NOMO-1 (cell line): Measurements from ENCODE around the gene ADCY1.

Experiments used
- DNase-seq, 2 experiments: peaks; one replicate each; lab custom pipeline; 2025; ENCODE audit not compliant: unreplicated experiment in 2 of 2; lab: John Stamatoyannopoulos, UW

Gene ADCY1

DNA sequence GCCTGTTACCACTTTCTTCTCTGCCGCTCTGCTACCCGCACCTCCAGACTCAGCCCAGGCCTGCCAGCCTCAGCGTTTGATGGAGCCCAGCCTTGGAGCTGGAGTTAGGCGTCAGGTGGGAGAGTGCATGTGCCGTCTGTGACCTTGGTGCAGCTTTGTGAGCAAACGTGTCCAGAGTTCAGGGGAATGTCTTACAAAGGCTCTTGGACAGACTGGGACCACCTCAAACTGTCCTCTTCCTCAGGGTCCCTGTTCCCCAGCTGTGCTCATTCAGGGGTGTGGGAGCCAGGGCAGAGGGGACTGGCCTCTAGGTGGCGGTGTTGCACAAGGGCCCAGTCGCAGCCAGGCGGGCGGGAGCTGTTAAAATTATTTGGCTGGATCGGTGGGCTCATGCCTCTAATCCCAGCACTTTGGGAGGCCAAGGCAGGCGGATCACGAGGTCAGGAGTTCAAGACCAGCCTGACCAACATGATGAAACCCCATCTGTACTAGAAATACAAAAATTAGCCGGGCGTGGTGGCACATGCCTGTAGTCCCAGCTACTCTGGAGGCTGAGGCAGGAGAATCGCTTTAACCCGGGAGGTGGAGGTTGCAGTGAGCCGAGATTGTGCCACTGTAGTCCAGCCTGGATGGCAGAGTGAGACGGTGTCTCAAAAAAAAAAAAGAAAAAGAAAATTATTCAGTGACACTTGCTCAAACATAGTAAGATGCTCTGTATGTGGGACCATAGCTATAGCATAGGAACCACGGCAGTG, 89.2 kb downstream of the ADCY1 start:
- no peak for DNase-seq

DNA sequence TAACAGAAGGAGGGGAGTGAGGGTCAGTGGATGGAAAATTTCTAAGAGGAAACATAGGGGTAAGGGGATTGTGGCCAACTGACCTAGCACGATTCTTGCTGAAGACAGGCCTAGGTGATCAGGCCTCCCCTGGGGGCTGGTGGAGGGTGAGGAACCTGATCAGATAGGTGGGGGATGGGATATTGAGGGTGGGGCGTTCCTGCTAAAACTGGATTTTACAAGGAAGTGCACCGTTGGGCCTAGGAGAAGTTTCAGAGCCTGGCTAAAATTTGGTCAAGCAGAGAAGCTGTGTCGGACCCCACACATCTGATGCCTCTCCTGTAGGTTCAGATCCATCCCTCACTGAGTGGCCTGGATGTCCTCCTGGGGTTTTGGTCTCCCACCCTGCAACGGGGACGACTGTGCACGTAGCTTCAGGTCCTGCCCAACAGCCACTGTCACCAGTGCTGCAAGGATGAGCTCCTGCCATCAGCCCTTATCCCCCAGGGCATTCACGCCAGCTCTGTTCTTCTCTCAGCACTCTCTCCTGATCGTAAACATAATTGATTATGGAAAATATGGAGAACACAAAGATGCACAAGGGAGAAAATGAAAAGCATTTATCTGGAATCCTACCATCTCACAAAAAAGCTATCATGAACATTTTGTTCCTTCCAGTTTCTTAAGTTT, 89.9 kb downstream of the ADCY1 start:
- no peak for DNase-seq

DNA sequence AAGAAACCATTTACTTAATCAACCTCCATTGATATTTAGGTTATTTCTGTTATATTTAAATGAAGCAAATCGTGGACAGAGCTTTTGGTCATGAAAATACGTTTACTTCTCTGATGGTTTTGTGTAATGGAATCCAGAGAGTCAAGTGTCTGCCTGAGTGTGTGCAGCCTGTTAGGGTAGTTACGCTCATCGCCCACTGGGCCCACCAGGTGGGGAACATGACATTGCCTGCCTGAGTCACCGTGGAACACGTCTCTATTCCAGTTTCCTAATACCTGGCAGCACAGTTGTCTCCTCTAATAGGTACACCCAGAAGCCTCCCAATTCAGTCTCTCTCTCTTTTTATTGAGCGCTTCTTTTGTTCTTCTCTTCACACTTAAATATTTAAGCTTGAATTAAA, 91.0 kb downstream of the ADCY1 start:
- DNase-seq = no peak

DNA sequence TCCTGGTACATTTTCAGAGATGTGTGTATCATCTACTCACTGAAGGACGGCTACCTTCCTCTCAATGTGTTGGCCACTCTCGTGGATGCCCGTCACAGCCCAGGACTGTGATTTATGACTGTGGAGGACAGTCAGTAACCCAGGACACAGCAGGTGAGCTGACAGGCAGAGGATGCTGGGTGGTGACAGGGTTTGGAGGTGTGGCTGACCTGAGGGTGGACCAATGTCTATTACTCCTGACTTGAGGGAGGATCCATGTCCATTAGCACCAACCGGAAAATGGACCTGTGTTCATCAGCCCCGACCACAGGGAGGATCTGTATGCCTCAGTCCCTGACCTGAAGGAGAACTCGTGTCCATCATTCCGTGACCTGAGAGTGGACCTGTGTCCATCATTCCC, 96.1 kb downstream of the ADCY1 start:
- DNase-seq = no peak

DNA sequence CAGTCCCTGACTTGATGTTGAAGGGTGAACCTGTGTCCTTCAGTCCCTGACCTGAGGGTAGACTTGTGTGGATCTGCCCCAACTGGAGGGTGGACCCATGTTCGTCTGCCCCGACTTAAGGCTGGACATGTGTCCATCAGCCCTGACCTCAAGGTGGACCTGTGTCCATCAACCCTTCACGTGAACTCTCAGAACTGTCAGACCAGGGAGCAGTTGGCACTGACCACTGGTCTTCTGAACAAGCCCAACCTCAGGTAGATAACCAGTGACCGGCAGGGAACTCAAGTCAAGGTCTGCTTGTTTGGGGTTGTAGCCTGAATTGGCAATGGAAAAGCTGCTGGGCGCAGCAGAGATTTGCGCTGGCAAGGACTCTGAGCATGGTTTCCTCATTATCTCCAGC, 96.5 kb downstream of the ADCY1 start:
- DNase-seq = no peak

DNA sequence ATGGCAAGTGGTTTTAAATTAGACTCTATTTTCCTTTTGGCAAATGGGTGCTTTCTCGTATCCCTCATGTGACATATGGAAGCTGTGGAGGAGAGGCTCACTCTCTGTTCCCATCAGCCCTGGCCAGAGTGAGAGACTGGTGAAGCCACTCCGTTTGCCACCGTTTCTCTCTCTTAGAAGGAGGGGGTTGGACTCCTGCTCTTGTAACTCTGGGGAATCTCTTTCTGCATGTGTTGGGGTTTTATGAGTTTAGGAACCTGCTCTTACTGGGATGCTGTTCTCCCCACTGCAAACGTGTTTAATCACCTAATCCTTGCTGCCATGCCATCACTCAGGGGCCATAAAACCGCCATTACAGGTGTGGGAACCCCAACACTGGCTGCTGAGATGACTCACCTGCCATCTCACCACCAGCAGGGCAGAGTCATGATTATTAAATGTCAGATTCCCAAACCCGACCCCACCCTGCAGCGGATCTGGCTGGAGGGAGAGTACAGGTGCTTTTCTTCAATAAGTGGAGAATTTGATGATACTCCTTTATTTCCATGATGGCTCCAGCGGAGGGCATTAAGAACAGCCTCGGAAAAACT, 103.2 kb downstream of the ADCY1 start:
- DNase-seq = no peak

DNA sequence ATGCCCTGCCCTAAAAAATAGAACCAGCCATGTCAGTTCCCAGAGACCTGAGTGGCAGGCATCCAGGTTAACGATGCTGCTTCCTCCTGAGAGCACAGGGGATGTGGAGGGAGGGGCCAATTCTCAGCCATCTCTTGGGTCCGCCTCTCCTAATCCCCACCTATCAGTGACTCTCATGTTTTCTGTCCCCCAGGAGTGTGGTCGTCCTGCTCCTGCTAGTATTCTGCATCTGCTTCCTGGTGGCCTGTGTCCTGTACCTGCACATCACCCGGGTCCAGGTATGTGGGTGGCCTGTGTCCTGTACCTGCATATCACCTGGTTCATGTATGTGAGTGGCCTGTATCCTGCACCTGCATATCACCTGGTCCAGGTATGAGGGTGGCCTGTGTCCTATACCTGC, 105.3 kb downstream of the ADCY1 start:
- no peak for DNase-seq

DNA sequence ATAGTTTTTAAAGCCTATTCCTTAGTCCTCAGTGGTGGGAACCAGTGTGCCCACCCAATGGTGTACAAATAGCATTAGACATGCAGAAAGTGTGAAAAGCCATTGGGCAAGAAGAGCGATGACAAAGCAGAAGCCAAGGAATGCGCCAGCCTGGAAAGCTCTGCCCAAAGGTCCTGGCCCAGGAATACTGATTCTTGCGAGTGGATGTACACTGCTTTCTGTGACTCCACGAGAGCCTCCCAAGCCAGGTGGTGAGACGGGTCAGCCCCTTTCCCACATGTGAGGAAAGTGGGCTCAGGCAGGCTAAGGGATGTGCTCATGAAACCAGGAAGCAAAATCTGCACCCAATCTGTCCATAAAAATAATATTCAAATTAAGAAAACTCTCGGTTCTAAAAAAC, 106.6 kb downstream of the ADCY1 start:
- no peak for DNase-seq

DNA sequence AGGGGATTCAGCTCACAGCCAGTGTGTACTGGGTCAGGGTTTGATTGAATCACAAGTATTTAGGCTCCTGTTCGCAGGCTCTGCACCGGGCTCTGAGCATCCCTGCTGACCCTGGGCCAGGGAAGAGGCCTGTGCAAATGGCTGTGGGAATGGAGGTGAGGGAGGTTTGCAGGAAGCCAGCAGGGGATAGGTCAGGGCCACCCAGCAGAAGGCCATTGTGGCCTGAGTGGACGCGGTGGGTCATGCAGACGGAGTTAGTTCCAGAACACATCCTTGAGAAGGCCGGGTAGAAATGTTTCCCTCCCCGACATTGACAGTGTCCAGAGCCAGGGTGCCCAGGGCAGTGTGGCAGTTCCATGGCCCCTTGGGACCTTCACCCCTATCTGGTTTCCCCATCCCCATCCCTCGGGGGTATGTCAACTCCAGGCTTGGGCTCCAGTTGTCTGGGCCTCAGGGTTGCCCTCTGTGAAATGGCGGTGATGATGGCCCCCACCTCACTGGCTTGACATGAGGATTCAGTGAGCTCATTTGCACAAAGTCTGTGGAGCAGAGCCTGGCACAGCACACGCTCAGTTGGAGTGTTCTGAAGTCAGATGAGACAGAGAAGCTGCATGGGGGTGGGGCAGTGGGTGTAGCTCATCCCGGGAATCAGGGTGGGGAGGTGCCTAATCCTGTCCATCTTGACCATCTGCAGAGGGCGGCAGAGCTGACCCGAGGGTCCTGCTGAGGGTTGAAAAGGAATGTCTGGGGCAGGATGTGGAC, 107.6 kb downstream of the ADCY1 start:
- DNase-seq = no peak

DNA sequence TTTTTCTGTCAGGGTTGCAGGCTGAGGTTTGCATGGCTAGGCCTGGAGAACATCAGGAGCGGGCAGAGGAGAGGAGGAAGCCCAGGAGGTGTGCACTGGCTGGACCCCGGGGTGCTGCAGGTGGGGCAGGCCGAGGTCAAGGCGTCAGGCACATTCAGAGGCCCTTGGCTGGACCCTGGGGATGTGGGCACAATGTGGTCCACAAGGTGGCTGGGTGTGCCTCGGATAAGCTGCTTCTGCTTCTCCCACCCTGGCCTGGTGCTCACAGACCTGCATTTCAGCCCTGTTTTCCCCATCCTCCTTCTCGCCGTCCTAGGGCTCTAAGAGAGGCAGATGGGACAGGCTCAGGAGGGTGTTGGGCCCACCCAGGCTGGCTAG, 108.2 kb downstream of the ADCY1 start:
- DNase-seq = no peak

DNA sequence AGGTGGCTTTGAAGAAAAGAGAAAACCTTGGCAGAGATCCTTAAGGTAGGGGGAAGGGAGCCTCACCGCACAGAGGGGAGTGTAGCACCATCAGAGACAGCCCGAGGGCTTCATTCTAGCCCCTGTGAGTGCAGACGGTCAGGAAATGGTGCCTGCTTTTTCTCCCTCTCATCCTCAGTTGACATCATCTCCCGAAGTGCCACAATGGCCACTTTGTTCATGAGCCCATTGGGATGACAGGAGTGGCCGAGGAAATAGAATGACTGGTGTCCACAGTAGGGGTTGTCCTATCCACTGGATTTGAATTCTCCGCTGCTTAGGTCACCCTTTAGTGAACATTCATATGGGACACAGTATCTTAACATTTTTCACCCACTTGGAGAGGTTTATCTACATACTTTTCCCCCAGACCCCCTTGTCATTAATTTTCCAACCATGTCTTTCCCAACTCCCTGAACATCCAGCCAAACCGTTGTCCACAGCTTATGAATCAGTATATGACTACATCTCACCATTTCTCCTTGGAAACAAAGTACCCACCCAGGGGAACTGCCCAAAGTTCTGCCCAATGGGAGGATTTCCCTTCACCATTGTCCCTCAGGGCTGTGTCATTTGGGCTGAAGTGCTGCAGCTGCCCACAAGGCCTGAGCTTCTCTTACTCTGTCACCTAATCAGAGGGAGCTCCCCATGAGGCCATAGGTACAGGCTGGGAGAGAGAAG, 108.8 kb downstream of the ADCY1 start:
- no peak for DNase-seq

DNA sequence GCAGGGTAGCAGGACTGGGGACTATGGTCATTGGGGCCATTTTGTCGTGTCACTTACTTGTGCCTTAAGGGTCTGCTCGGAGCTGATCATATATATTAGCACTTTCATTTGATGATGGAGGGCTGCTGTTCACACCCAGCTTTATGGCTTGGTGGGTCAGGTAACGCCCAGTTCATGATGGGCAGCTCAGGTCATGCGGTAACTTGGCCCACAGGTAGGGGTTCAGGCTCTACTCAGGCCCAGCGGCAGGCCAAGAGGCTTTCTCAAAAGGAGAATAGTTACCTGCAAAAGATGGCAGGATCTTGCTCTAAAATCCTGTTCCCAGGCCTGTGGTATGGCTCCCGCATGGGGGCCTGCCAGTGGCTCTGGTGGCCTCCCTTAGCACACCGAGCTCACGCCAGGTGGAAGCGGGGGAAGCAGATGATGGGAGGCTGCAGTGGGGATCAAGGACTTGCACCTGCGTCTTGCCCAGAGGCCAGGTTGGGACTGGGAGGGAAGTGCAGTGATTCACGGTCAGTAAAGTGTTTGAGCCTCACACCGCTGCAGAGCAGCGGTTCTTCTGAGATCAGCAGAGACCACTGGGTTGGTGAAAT, 109.5 kb downstream of the ADCY1 start:
- no peak for DNase-seq

DNA sequence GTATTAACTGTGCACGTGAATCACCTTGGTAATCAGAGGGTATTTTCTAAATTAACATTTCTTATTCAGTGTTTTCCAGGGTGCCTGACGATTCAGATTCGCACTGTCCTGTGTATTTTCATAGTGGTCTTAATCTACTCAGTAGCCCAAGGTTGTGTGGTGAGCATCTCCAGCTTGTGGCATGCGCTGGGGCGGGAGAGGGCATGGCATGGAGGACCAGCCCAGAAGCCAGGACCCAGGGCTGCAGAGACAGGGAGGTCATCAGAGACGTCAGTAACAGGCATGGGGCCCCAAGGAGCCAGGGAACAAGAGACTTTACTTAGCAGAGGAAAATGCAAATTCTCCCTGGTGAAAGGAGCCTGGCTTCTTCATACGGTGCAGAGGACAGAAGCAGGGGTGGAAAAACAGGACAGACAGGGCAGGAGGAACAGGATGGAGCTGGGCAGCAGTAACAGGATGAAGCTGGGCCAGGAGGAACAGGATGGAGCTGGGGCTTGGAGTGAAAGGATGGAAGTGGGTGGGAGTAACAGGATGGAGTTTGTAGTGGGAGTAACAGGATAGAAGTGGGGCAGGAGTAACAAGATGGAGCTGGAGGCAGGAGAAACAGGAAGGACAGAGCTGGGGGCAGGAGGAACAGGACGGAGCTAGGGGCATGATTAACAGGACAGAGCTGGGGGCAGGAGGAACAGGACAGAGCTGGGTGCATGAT, 110.9 kb downstream of the ADCY1 start:
- no peak for DNase-seq

DNA sequence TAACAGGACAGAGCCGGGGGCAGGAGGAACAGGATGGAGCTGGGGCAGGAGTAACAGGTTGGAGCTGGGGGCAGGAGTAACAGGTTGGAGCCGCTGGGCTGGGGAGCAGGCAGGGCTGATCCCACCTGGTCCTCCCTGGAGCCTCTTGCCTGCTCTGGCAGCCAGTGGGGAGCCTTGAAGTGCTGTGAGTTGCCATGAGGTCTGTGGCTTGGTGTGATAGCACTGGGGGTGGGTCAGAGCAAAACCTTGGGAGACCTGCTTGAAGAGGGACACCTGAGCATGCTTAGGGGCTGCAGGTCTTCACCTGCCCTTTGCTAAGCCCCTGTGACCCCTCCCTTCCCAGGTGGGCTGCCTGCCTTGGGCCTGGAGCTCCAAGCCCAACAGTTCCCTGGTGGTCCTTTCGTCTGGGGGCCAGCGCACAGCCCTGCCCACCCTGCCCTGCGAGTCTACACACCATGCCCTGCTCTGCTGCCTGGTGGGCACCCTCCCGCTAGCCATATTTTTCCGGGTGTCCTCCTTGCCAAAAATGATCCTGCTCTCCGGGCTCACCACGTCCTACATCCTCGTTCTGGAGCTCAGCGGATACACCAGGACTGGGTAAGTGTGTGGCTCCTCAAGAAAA, 111.6 kb downstream of the ADCY1 start:
- DNase-seq = no peak

DNA sequence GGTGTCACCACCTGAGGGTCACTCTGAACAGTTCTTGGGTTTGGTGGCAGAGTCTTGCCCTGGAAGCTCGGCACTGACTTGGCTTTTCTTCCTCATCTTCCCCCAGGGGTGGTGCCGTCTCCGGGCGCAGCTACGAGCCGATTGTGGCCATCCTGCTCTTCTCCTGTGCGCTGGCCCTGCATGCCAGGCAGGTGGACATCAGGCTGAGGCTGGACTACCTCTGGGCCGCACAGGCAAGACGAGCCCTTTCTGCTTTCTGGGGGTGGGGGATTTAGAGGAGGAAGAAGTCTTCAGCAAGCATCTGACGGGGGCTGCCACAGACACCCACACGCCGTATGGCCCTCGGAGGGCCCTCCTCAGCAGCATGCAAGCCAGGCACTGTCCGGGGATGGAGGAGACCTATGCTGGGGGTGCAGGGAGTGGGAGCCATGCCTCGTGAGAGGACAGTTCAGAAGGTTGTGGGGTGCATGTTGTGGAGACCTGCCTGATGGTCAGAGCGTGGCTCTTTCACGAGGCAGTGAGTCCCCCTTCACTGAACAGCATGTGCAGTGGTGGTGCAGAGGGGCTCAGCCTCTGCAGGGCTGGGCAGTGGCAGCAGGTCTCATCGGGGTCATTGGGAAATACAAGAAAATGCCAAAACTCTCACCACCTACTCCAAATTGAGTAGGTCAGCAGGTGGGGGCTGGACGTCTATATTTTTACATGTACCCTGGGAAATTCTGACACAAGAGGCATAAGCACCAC, 112.4 kb downstream of the ADCY1 start:
- DNase-seq = no peak

DNA sequence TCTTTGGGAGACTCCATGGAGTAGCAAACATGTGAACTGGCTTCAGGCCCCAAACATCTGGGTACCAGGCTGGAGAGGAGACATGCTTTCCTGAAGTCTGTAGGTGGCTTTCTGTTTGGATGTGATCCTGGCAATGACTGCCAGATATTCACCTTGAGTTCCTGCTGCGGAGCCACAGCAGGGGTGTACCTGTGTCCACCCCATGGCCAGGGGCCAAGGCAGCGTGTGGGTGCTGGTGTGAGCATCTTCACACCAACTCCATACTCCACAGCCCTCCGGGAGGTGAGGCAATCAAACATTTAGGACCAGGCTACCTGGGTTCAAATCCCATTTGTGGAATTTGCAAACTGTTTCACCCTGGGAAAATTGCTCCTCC, 113.0 kb downstream of the ADCY1 start:
- no peak for DNase-seq

DNA sequence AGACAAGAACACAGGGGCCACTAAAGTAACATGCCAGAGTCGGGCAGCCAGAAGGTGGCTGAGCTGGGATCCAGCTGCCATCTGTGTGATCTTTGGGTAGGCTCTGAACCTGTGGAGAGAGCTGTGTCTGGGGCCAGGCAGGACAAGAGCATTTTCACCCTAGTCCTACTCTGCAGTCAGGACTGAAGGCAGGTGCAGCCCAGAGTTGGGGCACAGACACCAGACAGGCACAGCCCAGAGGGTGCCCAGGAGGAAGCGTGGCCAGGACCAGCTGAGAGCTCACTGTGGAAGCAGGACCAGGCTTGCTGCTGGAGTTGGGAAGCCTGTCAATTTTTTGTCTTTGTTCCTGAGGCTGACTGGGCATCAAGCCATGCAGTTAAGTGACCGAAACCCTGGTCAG, 113.6 kb downstream of the ADCY1 start:
- no peak for DNase-seq

DNA sequence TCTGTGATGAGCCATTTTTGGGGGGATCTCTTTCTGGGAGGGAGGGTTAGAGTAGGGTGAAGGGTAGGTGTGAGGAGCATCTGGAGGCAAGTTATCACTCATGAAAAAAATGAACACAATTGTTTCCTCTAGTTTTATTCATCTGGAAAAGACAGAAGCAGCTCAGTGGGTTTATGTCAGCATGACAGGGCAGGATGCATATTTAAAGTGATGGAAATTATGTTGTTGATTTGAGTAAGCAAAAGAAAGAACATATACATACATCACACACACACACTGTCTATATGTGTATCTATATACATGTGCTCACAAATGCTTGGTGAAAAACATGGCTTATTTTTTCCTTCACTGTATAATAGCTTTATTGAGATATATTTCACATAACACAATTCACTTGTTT, 114.2 kb downstream of the ADCY1 start:
- DNase-seq = no peak
